Measurements from ENCODE around the gene PXDC1.

Gene PXDC1

GRCh38 chr6:3739311-3739897, 12.1 kb downstream of the PXDC1 start:
- DNase-seq (ENCODE audit: low read depth) = no peak
- H3K4me3 ChIP-seq (ENCODE audit: low read depth, low read length) = no peak overlapping the region

DNA sequence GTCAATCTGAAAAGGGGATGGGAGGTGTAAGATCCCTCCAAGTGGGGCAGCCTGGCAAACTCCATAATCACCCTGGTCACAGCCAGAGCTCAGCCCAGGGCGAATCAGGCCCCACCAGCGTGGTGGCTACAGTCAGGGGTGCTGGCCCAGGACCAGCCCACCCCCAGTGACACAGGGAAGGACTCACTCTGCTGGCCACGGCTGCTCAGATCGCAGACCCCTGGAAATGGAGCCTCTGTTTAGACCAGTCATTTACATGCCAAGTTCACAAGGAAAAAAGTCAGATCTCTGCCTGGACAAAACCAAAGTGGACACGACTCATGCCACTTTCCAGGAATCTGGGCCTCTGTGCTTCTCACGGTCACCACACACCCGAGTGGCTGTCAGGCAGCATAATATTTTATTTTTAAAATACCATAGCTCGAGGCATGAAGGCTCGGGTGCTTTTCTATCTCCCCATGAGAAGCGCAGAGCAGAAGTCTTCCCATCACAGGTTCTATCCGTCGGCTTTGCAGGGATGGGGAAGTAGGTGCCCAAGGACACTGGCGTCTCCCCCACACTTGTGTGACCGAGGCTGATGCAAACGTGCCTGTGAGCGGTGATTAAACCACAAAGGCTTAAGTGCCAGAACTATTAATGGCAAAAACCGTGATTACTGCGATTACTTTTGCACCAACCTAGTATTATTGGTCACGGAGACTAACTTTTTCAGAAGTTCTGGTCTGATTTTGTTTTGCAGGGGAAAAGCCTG, 13.0 kb downstream of the PXDC1 start:
- no peak for TF ChIP-seq CTCF (IDR thresholded peaks at IDR 0.05; ENCODE audit: insufficient read depth, low read depth, low read length, missing control alignments)
- no peak overlapping the region for H3K4me3 ChIP-seq (ENCODE audit: low read depth, low read length)
- DNase-seq (ENCODE audit: low read depth) = no peak

More at GRCh38 chr6:3739311-3739897, 12.1 kb downstream of the PXDC1 start:
- TF ChIP-seq CTCF (IDR thresholded peaks at IDR 0.05; ENCODE audit: insufficient read depth, low read depth, low read length, missing control alignments) = no peak

DNA sequence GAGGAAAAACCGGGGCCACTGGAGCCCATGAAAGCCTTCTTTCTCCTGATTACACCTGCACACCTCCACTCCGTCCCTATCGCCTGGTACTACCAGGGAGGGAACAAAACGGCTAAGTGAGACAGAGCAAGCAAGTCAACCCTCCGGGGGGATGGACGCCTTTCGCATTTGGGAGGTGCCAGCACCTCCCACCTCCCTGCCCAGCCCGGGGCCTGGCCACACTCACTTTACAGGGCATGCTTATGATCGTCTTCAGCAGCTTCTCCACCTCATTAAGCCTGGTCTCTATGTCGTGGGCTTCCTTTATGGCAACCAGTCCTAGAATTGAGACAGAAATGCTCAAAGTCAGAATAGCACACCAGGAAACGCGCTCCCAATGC, 13.7 kb downstream of the PXDC1 start:
- no peak for TF ChIP-seq CTCF (IDR thresholded peaks at IDR 0.05; ENCODE audit: insufficient read depth, low read depth, low read length, missing control alignments)
- DNase-seq (ENCODE audit: low read depth) = no peak
- no peak overlapping the region for H3K4me3 ChIP-seq (ENCODE audit: low read depth, low read length)

DNA sequence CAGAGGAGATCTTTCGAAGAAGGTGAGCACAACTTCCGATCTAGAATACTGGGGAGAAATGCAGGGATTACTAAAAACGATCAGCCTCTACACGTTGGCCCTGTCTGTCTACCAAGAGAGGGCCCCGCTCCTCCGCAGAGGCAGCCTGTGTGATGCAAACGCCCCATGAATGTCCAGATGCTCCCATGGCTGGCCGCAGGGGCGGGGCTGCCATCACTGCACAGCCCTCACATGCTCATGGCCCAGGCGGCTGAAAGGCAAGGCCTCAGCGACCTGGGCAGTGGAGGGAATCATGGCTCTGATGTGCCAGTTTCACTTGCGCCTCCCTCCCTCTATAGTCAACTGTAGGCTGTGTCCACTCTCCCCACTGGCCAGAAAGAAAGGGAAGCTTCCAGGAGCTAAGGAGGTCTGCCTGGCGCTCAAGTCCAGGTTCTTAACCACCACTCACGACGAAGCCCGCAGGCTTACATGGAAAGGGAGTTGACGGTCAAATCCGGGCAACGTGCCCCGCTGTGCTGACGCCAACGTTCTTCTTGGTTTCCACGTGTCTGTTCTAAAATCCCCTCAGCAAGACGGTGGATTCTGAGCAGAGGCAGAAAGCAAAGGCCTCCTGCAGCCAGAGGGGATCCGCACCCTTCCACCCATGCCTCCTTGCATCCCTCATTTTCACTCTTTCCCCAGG, 14.2 kb downstream of the PXDC1 start:
- H3K4me3 ChIP-seq (ENCODE audit: low read depth, low read length) = no peak overlapping the region
- no peak for DNase-seq (ENCODE audit: low read depth)
- TF ChIP-seq CTCF (IDR thresholded peaks at IDR 0.05; ENCODE audit: insufficient read depth, low read depth, low read length, missing control alignments) = no peak

DNA sequence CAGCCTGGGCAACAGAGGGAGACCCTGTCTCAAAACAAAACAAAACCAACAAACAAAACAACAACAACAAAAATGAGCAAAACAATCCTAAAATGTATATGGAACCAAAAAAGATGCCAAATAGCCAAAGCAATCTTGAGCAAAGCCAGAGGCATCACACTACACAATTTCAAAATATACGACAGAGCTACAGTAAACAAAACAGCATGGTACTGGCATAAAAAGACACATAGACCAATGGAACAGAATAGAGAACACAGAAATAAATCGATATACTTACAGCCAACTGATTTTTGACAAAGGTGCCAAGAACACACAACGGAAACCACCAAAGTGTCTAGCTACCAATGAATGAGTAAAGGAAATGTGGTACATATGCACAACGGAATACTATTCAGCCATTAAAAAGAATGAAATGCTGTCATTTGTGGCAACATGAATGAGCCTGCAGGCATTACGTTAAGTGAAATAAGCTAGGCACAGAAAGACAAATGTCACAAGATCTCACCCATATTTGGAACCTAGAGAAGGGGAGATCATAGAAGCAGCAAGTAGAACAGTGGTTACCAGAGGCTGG, 16.4 kb downstream of the PXDC1 start:
- no peak for DNase-seq (ENCODE audit: low read depth)
- H3K4me3 ChIP-seq (ENCODE audit: low read depth, low read length) = no peak overlapping the region
- TF ChIP-seq CTCF (IDR thresholded peaks at IDR 0.05; ENCODE audit: insufficient read depth, low read depth, low read length, missing control alignments) = no peak

- H3K4me3 ChIP-seq (ENCODE audit: low read depth, low read length) = no peak overlapping the region
- no peak for DNase-seq (ENCODE audit: low read depth)
- no peak for TF ChIP-seq CTCF (IDR thresholded peaks at IDR 0.05; ENCODE audit: insufficient read depth, low read depth, low read length, missing control alignments)
These were observed 17.5 kb downstream of the PXDC1 start for GRCh38 chr6:3734023-3734422.
